NOMO-1 treated with DMSO at 0.1 percent for 48 hours (cell line): Measurements from ENCODE around the gene TALDO1.

Experiments
- DNase-seq: peaks from one replicate; lab custom pipeline; 2025; ENCODE audit not compliant: unreplicated experiment; lab: John Stamatoyannopoulos, UW

TALDO1 gene

DNA sequence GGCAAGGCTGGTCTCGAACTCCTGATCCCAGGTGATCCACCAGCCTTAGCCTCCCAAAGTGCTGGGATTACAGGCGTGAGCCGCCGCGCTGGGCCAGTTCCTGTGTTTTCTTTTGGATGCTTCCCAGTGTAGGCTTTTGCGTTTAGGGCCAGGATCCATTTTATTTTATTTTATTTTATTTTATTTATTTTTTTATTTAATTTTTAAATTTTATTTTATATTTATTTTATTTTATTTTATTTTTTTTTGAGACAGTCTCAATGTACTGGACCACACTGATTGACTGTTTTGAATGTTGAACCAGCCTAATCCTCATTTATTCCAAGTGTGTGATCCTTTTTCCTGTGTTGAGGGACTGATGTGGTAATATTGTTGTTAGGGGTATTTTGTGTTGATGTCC is 32.8 kb upstream of the TALDO1 start:
- DNase-seq, result no peak

DNA sequence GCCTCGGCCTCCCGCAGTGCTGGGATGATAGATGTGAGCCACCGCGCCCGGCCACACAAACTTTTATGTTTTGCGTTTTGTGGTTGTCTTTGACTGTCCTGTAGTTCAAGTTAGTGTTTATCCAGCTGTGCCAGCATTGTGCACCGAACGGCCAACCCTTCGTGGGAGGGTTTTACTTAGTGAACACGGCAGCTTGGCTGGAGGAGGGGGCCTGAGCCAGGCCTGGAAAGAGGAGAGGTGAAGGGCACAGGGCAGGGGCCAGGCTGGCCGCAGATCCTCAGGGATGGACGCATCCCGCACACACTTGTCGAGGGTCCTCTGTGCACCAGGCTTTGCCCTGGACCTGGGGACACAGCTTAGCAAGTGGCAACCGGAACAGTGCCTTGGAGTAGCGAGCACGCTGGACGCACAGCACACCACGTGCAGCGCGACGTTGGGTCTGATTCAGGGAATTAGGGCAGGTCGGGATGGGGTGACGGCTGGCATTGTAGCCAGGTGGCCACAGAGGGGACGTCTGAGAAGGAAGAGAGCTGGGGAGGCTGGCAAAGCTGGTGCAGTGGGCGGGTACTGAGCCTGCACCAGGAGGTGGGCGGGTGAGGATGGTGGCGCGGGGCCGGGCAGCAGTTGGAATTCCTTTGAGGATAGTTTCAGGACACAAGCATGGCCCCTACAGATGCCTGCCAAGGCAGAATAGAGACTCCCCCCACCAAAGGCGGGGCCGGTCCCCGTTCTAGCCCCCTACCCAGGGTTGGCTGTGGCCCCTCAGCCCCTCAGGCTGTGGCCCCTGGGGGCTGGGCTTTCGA is 27.8 kb upstream of the TALDO1 start:
- DNase-seq, result no peak

DNA sequence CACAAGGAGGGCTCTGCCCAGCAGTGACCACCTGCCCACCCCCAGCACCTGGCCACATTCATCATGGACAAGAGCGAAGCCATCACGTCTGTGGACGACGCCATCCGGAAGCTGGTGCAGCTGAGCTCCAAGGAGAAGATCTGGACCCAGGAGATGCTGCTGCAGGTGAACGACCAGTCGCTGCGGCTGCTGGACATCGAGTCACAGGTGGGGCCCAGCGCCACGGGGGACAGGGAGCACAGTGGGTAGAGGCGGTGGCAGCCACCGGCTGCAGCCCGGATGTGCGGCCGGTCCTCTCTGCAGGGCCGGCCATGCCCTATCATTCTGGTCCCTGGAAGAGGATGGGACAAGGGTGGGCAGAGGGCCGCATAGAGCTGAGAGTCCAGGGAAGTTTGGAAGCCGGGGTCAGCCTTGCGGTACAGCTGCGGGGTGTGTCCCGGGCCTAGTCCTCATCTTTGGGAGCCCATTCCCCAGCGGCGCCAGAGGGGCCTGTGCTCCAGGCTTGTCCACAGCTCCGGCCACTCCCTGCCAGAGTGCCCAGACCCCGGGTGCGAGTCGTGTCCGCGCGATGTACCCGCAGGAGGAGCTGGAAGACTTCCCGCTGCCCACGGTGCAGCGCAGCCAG is 27.1 kb upstream of the TALDO1 start:
- no peak for DNase-seq

DNA sequence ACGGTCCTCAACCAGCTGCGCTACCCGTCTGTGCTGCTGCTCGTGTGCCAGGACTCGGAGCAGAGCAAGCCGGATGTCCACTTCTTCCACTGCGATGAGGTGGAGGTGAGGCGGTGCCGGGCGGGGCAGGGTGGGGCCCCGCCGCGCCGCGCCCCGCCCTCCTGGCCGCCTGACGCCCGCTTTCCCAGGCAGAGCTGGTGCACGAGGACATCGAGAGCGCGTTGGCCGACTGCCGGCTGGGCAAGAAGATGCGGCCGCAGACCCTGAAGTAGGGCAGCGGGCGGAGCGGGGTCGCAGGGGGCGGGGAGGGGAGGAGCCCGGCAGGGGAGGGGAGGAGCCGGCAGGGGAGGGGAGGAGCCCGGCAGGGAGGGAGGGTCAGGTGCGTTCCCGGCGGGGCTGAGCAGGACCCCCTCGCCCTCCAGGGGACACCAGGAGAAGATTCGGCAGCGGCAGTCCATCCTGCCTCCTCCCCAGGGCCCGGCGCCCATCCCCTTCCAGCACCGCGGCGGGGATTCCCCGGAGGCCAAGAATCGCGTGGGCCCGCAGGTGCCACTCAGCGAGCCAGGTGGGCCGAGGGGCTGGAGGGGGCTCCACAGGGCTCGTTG is 26.5 kb upstream of the TALDO1 start:
- DNase-seq, result no peak

DNA sequence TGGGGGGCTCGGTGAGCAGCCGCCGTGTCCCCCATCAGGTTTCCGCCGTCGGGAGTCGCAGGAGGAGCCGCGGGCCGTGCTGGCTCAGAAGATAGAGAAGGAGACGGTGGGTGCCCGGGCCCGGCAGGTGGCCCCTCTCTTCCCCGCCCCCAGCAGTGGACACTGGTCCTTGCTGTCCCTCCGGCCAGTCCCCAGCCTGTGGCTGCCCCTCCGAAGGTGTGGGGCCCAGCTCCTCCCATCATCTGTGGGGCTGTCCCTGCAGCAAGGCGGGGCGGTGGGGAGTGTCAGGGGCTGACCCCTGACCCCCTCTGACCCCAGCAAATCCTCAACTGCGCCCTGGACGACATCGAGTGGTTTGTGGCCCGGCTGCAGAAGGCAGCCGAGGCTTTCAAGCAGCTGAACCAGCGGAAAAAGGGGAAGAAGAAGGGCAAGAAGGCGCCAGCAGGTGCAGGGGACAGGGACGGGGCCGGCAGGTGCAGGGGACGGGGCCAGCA is 26.0 kb upstream of the TALDO1 start:
- DNase-seq, result no peak

DNA sequence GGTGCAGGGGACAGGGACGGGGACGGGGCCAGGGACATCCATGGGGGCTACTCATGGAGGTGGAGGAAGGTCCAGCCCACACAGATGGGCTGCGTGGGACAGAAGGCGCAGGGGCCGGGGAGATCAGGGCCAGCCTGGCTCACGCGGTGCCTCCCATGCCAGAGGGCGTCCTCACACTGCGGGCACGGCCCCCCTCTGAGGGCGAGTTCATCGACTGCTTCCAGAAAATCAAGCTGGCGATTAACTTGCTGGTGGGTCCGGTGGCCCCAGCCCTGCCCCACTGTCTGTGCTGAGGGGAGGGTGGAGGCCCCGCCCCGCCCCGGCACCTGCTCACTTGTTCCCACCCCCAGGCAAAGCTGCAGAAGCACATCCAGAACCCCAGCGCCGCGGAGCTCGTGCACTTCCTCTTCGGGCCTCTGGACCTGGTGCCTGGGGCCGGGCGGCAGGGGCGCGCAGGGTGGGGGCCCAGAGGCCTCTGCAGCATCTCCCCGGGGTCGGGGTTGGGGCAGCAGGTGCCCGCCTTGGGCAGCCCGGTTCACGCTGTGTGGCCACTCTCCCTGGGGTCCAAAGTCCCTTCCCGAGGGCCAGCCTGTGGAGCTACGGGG is 25.4 kb upstream of the TALDO1 start:
- peak; percentile 64 for DNase-seq

DNA sequence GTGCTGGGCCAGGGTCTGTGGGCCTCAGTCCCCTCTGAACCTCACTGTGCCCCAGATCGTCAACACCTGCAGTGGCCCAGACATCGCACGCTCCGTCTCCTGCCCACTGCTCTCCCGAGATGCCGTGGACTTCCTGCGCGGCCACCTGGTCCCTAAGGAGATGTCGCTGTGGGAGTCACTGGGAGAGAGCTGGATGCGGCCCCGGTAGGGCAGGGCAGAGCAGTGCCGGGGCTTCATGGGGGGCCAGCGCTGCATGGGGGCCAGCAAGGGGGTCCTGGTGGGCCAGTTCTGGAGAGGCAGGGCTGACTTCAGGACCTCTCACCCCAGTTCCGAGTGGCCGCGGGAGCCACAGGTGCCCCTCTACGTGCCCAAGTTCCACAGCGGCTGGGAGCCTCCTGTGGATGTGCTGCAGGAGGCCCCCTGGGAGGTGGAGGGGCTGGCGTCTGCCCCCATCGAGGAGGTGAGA is 24.9 kb upstream of the TALDO1 start:
- DNase-seq, result no peak

DNA sequence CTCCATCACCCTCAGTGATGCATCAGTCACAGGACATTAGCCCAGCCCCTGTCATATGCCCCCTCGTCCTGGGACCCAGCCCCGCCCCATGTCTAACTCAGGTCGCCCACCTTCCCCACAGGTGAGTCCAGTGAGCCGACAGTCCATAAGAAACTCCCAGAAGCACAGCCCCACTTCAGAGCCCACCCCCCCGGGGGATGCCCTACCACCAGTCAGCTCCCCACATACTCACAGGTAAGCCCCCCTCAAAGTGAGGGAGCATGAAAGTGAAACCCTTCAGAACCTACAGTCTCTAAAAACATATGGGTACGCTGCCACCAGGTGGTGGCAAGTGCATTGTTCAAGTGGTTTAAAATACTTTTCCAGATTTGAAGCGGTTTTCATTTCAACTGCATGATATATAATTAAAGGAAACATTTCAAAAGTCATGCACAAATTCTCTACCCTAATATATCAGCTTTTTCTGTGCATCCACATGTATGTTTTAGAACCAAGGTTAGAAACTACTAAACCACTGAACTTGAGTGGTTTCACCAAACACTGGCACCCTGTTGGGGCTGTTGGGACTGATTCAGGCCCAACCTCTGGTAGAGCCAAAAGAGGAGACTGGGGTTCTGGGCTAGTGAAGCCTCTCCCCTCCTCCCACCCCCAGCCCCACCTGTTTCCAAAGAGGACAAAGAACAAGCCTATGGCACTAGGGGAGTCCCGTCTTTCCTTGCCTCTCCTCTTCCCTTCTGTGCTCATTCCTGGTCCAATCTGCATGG is 24.0 kb upstream of the TALDO1 start:
- peak; percentile 66 for DNase-seq

DNA sequence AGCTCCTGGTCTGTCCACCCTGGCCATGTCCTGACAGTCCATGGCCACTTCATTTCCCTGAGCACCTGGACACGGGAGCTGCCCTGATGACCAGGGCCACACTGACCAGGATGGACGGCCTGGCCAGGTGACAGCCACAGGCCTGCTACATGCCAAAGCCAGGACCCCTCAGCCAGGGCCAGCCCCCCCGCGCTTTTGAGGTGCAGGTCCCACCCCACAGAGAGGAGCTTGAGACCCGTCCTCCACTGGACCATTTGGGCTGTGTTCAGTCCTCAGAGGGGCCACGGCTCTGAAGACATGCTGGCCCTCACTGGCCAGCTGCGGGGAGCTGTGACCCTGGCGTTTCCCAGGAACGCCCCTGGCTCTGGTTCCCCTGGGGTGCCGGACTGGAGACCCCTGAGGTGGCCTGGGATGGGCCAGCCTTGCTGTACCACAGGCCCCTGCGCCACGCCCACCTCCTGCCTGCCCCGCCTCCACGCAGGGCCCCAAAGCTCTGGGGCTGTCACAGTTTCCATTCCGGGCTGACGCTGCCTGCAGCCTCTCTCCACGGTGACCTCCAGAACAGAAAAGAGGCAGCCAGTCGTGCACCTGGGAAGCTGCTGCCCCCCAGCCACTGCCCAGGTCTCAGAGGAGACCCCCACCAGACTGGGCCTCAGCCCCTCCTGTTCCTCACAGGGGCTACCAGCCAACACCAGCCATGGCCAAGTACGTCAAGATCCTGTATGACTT is 23.1 kb upstream of the TALDO1 start:
- no peak for DNase-seq

DNA sequence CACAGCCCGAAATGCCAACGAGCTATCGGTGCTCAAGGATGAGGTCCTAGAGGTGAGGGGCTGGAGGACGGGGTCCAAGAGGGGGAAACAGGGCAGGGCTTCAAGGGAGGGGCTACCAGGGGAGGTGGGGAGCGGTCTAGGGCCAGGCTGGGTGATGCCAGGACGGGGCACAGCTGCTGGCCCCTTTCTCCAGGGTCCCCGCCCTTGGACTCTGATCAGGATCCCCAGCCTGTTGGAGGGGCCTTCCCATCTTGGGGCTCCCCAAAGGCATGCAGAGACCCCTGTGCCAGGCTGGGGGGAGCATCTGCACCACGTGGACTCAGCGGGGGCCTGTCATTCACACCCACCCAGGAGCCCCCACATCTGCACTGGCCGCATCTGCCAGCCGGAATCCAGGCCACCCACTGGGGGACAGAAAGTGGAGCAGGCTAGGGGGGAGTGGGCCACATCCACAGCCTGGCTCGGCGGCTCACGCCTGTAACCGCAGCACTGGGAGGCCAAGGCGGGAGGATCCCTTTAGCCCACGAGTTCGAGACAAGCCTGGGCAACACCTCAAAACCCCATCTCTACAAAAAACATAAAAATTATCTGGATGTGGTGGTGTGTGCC is 22.4 kb upstream of the TALDO1 start:
- DNase-seq, result no peak

DNA sequence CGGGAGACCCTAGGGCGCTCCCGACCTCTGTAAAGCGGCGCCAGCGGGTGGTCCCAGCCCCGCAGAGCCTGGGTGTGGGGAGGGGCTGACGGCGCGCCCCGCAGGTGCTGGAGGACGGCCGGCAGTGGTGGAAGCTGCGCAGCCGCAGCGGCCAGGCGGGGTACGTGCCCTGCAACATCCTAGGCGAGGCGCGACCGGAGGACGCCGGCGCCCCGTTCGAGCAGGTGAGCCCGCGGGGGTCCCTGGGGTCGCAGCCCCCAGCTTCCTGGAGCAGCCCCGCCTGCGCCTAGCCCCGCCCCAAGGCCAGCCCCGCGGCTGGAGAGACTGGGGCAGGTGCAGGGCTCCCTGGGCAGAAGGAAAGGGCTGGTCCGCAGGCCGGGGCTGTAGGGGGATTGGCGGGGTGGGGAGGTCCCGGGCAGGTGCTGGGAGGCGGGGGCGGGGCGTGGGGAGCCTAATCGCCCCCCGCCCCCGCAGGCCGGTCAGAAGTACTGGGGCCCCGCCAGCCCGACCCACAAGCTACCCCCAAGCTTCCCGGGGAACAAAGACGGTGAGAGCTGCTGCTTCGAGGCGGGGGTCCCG is 21.6 kb upstream of the TALDO1 start:
- no peak for DNase-seq

DNA sequence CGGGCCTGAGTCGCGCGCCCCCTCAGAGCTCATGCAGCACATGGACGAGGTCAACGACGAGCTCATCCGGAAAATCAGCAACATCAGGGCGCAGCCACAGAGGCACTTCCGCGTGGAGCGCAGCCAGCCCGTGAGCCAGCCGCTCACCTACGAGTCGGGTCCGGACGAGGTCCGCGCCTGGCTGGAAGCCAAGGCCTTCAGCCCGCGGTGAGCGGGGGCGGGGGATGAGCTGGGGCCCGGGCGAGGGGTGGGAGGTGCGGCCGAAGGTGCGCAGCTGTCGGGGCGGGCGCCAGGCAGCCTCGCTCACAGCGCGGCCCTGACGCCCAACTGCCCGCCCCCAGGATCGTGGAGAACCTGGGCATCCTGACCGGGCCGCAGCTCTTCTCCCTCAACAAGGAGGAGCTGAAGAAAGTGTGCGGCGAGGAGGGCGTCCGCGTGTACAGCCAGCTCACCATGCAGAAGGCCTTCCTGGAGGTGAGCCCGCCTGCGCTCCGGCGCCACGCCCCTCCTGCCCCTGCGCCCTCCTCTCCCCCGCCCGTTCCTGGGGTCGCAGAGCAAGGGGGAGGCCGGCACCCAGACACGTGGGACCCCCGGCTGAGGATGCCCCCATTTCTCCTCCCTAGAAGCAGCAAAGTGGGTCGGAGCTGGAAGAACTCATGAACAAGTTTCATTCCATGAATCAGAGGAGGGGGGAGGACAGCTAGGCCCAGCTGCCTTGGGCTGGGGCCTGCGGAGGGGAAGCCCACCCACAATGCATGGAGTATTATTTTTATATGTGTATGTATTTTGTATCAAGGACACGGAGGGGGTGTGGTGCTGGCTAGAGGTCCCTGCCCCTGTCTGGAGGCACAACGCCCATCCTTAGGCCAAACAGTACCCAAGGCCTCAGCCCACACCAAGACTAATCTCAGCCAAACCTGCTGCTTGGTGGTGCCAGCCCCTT is 20.7 kb upstream of the TALDO1 start:
- peak; percentile 41 for DNase-seq

DNA sequence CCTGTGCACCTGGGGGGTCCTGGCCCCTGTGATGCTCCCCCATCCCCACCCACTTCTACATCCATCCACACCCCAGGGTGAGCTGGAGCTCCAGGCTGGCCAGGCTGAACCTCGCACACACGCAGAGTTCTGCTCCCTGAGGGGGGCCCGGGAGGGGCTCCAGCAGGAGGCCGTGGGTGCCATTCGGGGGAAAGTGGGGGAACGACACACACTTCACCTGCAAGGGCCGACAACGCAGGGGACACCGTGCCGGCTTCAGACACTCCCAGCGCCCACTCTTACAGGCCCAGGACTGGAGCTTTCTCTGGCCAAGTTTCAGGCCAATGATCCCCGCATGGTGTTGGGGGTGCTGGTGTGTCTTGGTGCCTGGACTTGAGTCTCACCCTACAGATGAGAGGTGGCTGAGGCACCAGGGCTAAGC is 20.0 kb upstream of the TALDO1 start:
- no peak for DNase-seq

DNA sequence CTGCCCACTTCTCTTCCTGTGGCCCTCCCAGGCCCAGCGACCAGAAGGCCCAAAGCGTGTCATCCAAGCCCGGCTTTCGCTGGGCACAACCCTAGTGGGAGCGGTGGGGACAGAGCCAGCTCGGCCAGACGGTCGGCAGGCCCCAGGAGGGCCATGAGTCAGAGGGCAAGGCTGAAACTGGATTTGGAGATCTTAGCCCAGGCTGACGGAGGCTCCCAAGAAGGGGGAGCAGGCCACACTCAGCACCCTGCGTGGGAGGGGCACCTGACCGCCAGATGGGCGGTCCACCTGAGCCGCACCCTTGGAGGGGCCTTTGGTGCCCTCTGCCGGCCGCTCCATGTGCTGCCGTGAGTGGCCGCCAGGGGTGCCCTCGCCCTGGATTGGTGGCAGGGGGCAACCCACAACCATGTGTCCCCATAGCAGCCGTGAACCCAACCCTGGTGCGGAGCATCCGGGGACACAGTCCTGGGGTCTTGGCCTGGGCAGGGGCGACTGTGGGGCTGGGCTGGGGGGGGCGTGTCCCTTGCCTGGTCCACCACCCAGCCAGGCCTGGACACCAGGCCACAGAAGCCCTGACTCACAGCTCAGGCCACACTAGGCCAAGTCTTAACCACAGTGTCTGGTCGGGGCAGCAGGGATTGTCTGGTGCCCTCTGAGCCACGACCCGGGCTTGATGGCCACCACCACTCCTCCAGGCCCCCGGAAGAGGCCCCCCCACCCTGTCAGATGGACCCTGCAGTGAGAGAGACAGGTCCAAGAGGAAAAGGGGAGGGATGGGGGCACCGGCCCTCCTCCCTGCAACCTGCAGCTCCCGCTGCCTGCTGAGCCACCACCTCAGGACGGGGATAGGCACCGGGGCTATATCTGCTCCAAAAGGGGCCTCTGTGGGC is 19.2 kb upstream of the TALDO1 start:
- peak; percentile 54 for DNase-seq

DNA sequence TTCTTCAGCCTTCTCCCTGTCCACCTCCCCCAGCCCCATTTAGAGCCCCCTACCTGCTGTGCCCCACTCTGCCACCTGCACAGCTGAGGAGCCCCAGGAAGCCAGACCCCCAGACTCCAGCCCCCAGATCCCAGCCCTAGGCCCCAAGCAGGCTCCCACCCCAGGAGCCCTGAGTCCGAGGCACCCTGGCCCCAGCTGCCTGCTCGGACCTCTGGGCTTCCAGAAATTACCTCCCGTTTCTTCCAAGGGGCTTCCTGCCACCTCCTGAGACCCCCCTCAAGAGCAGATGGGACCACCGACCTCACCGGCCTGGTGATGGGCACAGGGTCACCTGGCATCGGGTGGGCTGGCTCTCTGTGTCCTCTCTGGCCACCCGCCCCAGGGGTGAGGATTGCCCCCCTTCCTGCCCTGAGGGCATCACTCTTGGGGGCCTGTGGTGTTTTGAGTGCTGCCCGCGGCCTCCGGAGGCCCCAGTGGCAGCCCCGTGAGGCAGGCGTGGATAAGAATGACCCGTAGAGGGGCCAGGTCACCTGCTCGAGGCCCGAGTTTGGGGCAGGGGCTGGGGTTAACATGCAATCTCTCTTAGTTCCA is 18.3 kb upstream of the TALDO1 start:
- DNase-seq, result no peak

DNA sequence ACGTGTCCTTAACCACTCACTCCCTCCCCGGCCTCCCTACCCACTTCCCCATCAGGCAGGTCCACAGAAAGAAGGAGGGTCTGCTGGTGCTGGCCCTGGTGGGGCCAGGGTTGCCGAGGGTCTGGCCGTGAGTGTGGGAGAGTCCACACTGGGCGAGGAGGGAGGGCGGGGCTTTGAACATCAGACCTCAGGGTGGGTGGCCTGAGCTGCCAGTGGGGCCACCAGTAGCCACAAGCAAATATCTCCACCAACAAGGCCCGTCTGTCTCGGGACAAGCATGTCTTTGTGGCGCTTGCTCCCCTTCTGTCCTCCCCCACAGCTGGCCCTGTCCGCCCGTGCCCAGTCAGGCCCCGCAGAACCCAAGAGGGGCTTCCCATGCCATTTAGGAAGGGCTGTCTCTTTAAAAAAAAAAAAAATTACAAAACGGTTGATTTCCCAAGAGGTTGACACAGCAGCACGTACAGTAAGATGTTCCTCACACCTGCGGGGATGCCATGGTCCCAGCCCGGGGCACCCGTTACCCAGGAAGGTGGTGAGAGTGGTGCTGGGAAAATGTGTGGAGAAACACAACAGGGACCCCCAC is 17.7 kb upstream of the TALDO1 start:
- peak; percentile 33 for DNase-seq

DNA sequence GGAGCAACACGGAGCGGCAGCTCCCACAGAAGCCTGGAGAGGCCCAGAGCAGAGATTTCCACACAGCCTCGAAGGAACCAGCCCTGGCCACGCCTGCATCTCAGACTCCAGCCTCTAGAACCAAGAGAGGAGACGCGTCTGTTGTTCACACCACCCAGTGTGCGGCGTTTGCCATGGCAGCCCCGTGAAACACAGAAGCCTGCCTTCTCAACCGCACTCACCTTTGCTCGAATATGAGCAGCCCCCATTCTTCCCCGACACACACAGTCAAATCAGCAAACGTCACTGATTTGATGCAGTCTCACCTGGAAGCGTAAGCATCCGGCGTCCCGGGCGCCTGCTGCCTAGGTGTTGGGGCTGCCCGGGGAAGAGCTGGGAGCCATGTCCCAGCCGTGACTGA is 14.2 kb upstream of the TALDO1 start:
- no peak for DNase-seq
